ENCODE measurements around the gene ASAP3.
A peak's percentile ranks its signal among the peaks of the same experiment; 100 is the strongest.

ASAP3 gene

DNA sequence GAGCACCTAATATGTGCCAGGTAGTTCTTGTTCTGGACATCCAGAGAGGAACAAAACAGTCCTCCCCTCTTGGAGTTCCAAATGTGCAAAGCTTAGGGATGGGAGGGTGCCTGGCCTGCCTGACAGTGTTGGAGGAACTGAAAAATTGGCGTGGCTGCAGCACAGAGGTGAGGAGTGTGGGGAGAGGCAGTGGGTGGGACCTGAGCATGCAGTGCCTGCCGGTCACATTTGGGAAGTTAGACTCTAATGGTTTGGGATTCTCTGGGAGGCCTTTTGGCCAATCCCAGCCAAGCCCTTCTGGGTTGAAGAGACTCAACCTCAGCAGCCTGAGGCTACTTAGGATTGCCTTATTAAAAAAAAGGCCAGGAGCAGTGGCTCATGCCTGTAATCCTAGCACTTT, 57.2 kb downstream of the ASAP3 start:
- TF ChIP-seq, protein P1, sequence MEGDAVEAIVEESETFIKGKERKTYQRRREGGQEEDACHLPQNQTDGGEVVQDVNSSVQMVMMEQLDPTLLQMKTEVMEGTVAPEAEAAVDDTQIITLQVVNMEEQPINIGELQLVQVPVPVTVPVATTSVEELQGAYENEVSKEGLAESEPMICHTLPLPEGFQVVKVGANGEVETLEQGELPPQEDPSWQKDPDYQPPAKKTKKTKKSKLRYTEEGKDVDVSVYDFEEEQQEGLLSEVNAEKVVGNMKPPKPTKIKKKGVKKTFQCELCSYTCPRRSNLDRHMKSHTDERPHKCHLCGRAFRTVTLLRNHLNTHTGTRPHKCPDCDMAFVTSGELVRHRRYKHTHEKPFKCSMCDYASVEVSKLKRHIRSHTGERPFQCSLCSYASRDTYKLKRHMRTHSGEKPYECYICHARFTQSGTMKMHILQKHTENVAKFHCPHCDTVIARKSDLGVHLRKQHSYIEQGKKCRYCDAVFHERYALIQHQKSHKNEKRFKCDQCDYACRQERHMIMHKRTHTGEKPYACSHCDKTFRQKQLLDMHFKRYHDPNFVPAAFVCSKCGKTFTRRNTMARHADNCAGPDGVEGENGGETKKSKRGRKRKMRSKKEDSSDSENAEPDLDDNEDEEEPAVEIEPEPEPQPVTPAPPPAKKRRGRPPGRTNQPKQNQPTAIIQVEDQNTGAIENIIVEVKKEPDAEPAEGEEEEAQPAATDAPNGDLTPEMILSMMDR (IDR thresholded peaks at IDR 0.05) = no peak
- no peak for TF ChIP-seq ZFX (IDR thresholded peaks at IDR 0.05; ENCODE audit: borderline replicate concordance)
- H3K27ac ChIP-seq = no peak overlapping the region

DNA sequence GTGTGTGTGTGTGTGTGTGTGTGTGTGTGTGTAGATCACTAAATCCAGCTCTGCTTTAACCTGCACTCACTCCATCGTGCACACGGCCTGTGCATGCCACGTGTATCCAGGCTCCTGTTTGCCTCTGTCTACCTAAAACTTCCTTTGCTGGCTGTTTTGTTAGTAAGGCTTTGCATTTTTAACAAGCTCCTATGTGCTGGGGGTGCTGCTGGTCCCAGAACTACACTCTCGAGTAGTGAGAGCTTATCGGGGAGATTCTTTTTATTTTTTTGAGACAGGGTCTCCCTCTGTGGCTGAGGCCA, 58.8 kb downstream of the ASAP3 start:
- peak overlapping the region; percentile 77 for H3K27ac ChIP-seq
- TF ChIP-seq ZFX (IDR thresholded peaks at IDR 0.05; ENCODE audit: borderline replicate concordance) = no peak
- TF ChIP-seq, protein P1 (IDR thresholded peaks at IDR 0.05) = no peak

DNA sequence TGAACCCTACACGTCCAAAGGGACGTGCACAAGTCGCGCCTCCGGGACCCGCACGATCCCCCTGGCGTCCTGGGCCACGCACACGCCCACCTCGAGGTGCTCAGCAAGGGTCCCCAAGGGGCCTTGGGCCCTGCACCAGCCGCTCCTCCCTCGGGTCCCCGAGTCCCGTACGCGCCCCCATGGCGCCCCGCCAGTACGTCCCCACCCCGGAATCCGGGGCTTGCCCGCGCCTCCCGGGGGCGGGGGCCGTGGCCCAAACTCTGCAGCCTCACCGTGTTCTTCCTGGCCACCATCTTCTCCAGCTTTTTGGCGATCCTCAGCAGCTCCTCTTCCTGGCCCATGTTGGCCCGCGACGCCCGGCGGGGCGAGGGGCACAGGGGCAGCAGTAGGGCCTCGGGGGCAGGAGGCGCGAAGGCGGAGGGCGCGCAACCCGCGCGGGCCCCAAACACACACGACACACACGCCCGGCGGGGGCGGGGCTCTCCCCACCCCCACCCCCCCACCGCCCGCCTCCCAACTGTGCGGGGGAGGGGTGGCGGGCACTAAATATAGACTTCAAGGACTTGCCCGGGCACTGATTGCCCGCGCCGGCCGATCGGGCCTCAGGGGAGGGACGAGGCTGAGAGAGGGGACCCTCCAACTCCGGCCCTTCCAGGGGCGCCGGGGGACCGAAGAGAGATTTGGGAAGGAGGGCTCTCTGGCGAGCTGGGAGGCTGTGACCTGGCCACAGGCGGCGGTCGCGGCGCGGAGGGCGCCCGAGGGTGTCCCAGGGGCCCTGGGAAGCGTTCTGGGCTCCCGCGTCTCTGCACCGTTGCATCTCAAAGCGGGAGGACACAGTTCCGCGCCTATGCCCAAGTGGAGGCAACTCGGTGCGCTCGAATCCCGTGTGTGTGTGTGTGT, 59.4 kb downstream of the ASAP3 start, which contains the start of gene TCEA3:
Gene TCEA3, minus strand, starts transcription at position 456 of the 900 bp plus-strand sequence. Its CDS starts 115 bp downstream, at position 341.
- H3K27ac ChIP-seq = peak within 1 kb of the TSS; percentile 77
- no peak for TF ChIP-seq ZFX (IDR thresholded peaks at IDR 0.05; ENCODE audit: borderline replicate concordance)
- TF ChIP-seq, protein P1 (IDR thresholded peaks at IDR 0.05) = no peak

DNA sequence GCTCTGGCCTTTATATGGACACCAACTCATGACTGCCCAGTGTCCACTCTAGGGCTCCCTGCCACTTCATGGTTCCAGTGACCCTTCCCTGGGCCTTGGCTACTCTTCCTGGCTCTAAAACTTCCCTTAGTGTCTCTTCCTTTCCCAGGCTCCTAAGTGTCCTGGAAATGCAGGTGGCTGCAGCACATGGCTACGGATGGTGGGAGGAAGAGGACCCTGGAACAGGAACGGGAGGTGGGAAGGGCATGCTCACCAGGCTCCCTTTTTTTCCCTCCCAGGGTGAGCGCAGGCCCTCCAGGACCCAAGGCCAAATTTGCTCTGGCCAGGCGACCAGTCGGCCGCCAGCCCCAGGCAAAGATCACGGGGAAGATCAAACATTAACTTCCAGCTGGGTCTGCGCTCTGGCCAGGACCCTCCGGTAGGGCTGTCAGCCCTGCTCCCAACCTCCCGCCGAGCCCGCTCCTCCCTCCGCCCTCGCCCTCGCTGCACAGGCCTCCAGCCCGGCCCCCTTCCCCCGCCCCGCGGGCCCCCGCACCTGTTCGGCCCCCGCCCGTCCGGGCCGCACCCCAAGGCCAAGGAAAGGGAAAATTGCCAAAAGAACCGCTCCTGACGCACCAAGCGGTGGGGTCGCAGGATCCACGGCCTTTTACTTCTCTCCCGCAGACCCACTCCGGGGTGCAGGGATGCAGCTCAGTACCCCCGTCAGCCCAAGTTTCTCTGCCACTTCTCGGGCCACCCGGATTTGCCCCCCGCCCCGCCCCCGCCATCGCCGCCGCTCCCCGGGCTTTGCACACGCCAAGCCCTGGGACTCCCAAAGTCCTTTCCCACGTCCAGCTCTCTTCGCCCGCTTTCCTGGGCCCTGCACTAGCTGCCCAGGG, 60.3 kb downstream of the ASAP3 start:
- H3K27ac ChIP-seq = peak overlapping the region; percentile 77
- TF ChIP-seq, protein P1 (IDR thresholded peaks at IDR 0.05) = no peak
- no peak for TF ChIP-seq ZFX (IDR thresholded peaks at IDR 0.05; ENCODE audit: borderline replicate concordance)

DNA sequence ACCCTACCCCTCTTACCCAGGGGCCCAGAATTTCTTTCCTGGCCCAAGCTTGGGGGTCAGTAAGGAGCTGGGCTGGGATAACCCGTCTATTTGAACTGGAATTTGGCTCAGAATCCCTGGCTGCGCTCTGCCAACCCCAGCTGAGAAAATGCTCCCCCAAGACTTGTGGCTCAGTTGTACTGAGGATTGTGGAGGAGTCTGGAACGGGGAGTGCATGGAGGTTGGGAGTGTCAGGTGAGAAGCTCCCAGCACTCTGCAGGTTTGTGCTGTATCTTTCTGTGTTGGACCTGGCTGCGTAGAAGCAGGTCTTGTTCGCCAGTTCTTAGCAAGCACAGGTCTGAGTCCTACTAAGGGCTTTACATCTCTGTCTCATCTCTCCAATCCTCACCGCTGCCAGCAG, 61.0 kb downstream of the ASAP3 start:
- peak overlapping the region; percentile 77 for H3K27ac ChIP-seq
- TF ChIP-seq, protein P1 (IDR thresholded peaks at IDR 0.05) = no peak
- no peak for TF ChIP-seq ZFX (IDR thresholded peaks at IDR 0.05; ENCODE audit: borderline replicate concordance)

DNA sequence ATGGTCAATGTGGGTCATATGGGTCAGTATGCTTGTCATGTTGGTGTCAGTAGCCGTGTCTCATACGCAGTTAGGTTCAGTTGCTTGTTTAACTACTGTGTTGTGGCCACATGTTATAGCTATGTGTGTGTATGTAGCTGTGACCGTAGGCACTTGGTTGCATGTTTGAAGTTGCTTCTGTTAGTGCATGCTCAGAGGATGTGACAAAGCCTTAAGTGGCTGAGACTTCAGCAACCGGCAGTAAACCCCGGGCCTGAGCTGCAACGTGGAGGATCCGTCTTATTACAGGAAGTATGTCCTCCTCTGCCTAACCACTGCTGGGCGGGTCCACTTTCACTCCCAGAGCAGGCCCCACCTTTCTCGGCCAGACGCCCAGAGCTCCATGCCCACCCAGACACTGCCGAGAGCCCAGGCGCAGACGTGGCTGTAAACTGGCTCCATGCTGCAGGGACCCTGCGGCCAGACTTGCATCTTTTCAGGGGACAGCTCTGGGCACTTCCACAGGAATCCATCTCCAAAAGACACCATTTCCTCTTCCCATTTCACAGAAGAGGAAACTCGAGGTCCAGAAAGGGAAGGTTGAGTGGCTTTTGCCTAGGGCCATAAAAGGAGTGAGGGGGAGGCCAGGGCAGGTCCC, 61.6 kb downstream of the ASAP3 start:
- peak overlapping the region; percentile 77 for H3K27ac ChIP-seq
- TF ChIP-seq, protein P1 (IDR thresholded peaks at IDR 0.05) = no peak
- no peak for TF ChIP-seq ZFX (IDR thresholded peaks at IDR 0.05; ENCODE audit: borderline replicate concordance)
